GM23248 (cell line): ENCODE results near the gene KRT38. TPM values are rescaled to one million over a fixed set of nuclear protein-coding genes. Genes with fewer than 3 reads are reported as not detected.

Experiments used
- DNase-seq: peaks from one replicate; pipeline ENCODE4 v3.0.0-alpha.2; 2015
- H2AFZ ChIP-seq: fragments of 200-600 bp; sonication (generic); 2 replicates; pipeline ENCODE4 v1.6.1; 2016; ENCODE audit warnings: antibody characterized with exemption
- H3F3A ChIP-seq: fragments of 200-600 bp; sonication (generic); 2 replicates; pipeline ENCODE4 v1.6.1; 2016; ENCODE audit warnings: mild to moderate bottlenecking, antibody characterized with exemption, mixed run types; ENCODE audit not compliant: insufficient read depth
- H3K27ac ChIP-seq: fragments of 200-600 bp; sonication (generic); 2 replicates; pipeline ENCODE4 v1.5.1; 2016; ENCODE audit warnings: mild to moderate bottlenecking
- H3K27me3 ChIP-seq: fragments of 200-600 bp; sonication (generic); replicated peaks from 2 replicates; pipeline ENCODE4 v1.6.1; 2016; ENCODE audit warnings: mild to moderate bottlenecking; ENCODE audit not compliant: insufficient read depth
- H3K36me3 ChIP-seq: fragments of 200-600 bp; sonication (generic); 2 replicates; pipeline ENCODE4 v1.6.1; 2016; ENCODE audit warnings: low read depth, mild to moderate bottlenecking
- H3K4me1 ChIP-seq: fragments of 200-600 bp; sonication (generic); 2 replicates; pipeline ENCODE4 v1.6.1; 2016; ENCODE audit warnings: mild to moderate bottlenecking; ENCODE audit not compliant: insufficient read depth
- H3K4me2 ChIP-seq: fragments of 200-600 bp; sonication (generic); one replicate; pipeline ENCODE4 v1.6.1; 2016; ENCODE audit warnings: mild to moderate bottlenecking; ENCODE audit not compliant: unreplicated experiment
- H3K4me3 ChIP-seq: fragments of 200-600 bp; sonication (generic); 2 replicates; pipeline ENCODE4 v1.5.1; 2016; ENCODE audit warnings: mild to moderate bottlenecking
- H3K79me2 ChIP-seq: fragments of 200-600 bp; sonication (generic); 2 replicates; pipeline ENCODE4 v1.6.1; 2016; ENCODE audit warnings: mild to moderate bottlenecking; ENCODE audit not compliant: insufficient read depth
- H3K9ac ChIP-seq: fragments of 200-600 bp; sonication (generic); 2 replicates; pipeline ENCODE4 v1.6.1; 2016; ENCODE audit warnings: mild to moderate bottlenecking
- H3K9me2 ChIP-seq: fragments of 200-600 bp; sonication (generic); 2 replicates; pipeline ENCODE4 v1.6.1; 2016; ENCODE audit warnings: mixed run types, mild to moderate bottlenecking, moderate library complexity; ENCODE audit not compliant: insufficient read depth
- H3K9me3 ChIP-seq: fragments of 200-600 bp; sonication (generic); one replicate; pipeline ENCODE4 v1.6.1; 2017; ENCODE audit warnings: low read depth
- H4K20me1 ChIP-seq: fragments of 200-600 bp; sonication (generic); 2 replicates; pipeline ENCODE4 v1.6.0; 2016; ENCODE audit not compliant: insufficient read depth
- EZH2 ChIP-seq: fragments of 200-600 bp; sonication (generic); IDR thresholded peaks from 2 replicates; pipeline ENCODE4 v1.6.1; 2018; ENCODE audit warnings: antibody characterized with exemption, mild to moderate bottlenecking; ENCODE audit not compliant: insufficient read depth, poor library complexity, severe bottlenecking
- EZH2phosphoT487 ChIP-seq: fragments of 200-600 bp; sonication (generic); IDR thresholded peaks from 2 replicates; pipeline ENCODE4 v1.6.1; 2018; ENCODE audit warnings: antibody characterized with exemption, moderate library complexity, mild to moderate bottlenecking, low read depth; ENCODE audit not compliant: insufficient read depth
- WGBS, 2 experiments: methylation state at CpG; one replicate each; pipeline ENCODE4 v1.1.6; 2015 to 2017; ENCODE audit warnings: low lambda C conversion rate in 2 of 2, low coverage in 1 of 2; ENCODE audit errors: missing lambda C conversion rate in 2 of 2; 5-methylcytosine and 5-hydroxymethylcytosine counted together
- in situ Hi-C: fragments of 300-500 bp; cut with MboI; formaldehyde crosslinking; loops from 2 replicates; pipeline ENCODE4 v1.15.0; 2020
- polyA plus RNA-seq: library from polyadenylated mRNA; unstranded; fragments of >200 nt; fragmentation: Nextera tagmentation; extraction: Ambion mirVana; gene quantifications from 2 replicates; pipeline ENCODE4 v1.2.1, GENCODE V29; 2016
- total RNA-seq: library from RNA; depleted of rRNA; stranded (reverse); fragments of >200 nt; shearing (Covaris generic); gene quantifications from 2 replicates; pipeline ENCODE4 v1.2.3, GENCODE V29; 2014

Gene KRT38
- total and polyA plus RNA-seq, 2 experiments from 2014 or later: not detected

GRCh38 chr17:41464682-41465081 lies 23.9 kb upstream of the KRT38 start:
- Histone ChIP-seq H3K27ac (no peak overlapping the region), H3F3A (0 out of 2 replicates have a peak, but pooled peaks cover 3% of the 10 kb centered on the region), H3K9me3 (no peaks in the 10 kb centered on the region), H2AFZ (no peak overlapping the region), H3K36me3 (no peaks in the 10 kb centered on the region), H3K27me3 (peaks cover 27% of the 10 kb centered on the region; the same call in 1 of the 2 replicates), H3K4me2 (no peak overlapping the region), H3K4me1 (peaks cover 12% of the 10 kb centered on the region), H3K79me2 (no peaks in the 10 kb centered on the region), H3K4me3 (no peak overlapping the region), H3K9ac (no peak overlapping the region), H4K20me1 (no peaks in the 10 kb centered on the region), H3K9me2 (no peaks in the 10 kb centered on the region)
- in situ Hi-C loops: no loop called here
- WGBS, 2 experiments: 8 to 12% methylated on average over 6 of the region's 6 CpGs
- peak; percentile 99 for DNase-seq
- peak; percentile 78; the same call in 1 of the 2 replicates for TF ChIP-seq EZH2phosphoT487
- no peak for TF ChIP-seq EZH2

GRCh38 chr17:41464173-41464572 lies 23.4 kb upstream of the KRT38 start:
- DNase-seq: peak; percentile 6
- Histone ChIP-seq H3K27me3 (peaks cover 28% of the 10 kb centered on the region), H3K79me2 (no peaks in the 10 kb centered on the region), H3K36me3 (no peaks in the 10 kb centered on the region), H3K27ac (no peak overlapping the region), H3K9ac (no peak overlapping the region), H3F3A (0 out of 2 replicates have a peak, but pooled peaks cover 3% of the 10 kb centered on the region), H3K9me2 (no peaks in the 10 kb centered on the region), H3K9me3 (no peaks in the 10 kb centered on the region), H3K4me1 (peaks cover 12% of the 10 kb centered on the region), H4K20me1 (no peaks in the 10 kb centered on the region), H3K4me3 (no peak overlapping the region), H3K4me2 (no peak overlapping the region), H2AFZ (no peak overlapping the region)
- in situ Hi-C loops: no loop called here
- no peak for TF ChIP-seq EZH2
- TF ChIP-seq EZH2phosphoT487: no peak
- 88% methylated on average over 11 of the region's 11 CpGs for WGBS, 2 experiments

GRCh38 chr17:41463746-41464145 lies 23.0 kb upstream of the KRT38 start:
- no peak for DNase-seq
- TF ChIP-seq EZH2phosphoT487 (no peak), EZH2 (no peak)
- H4K20me1 ChIP-seq: no peaks in the 10 kb centered on the region
- H3K9me2 ChIP-seq: no peaks in the 10 kb centered on the region
- no peak overlapping the region for H3K4me2 ChIP-seq
- no peaks in the 10 kb centered on the region for H3K79me2 ChIP-seq
- no peak overlapping the region for H3K27ac ChIP-seq
- in situ Hi-C loops: no loop called here
- H3K36me3 ChIP-seq: no peaks in the 10 kb centered on the region
- peaks cover 30% of the 10 kb centered on the region for H3K27me3 ChIP-seq
- 0 out of 2 replicates have a peak, but pooled peaks cover 3% of the 10 kb centered on the region for H3F3A ChIP-seq
- H3K4me1 ChIP-seq: peaks cover 12% of the 10 kb centered on the region
- H3K4me3 ChIP-seq: no peak overlapping the region
- no peak overlapping the region for H2AFZ ChIP-seq
- H3K9ac ChIP-seq: no peak overlapping the region
- 88 to 94% methylated on average over 8 of the region's 8 CpGs for WGBS, 2 experiments
- H3K9me3 ChIP-seq: no peaks in the 10 kb centered on the region

- Histone ChIP-seq H3K9me2 (no peaks in the 10 kb centered on the region), H2AFZ (no peak overlapping the region), H3K9ac (no peak overlapping the region), H3K27me3 (peaks cover 40% of the 10 kb centered on the region), H3K27ac (no peak overlapping the region), H3F3A (no peaks in the 10 kb centered on the region), H3K79me2 (no peaks in the 10 kb centered on the region), H3K4me2 (no peak overlapping the region), H3K4me1 (peaks cover 12% of the 10 kb centered on the region), H3K9me3 (no peaks in the 10 kb centered on the region), H4K20me1 (no peaks in the 10 kb centered on the region), H3K4me3 (no peak overlapping the region), H3K36me3 (no peaks in the 10 kb centered on the region)
- TF ChIP-seq EZH2 (no peak), EZH2phosphoT487 (no peak)
- 85 to 86% methylated on average over 15 of the region's 15 CpGs for WGBS, 2 experiments
- DNase-seq: no peak
- in situ Hi-C loops: no loop called here
Observed at GRCh38 chr17:41462705-41463104, 21.9 kb upstream of the KRT38 start.

- no peak overlapping the region for H3K4me2 ChIP-seq
- no peak overlapping the region for H2AFZ ChIP-seq
- H3K79me2 ChIP-seq: no peaks in the 10 kb centered on the region
- peaks cover 10% of the 10 kb centered on the region; the same call in 1 of the 2 replicates for H3K4me1 ChIP-seq
- in situ Hi-C loops: no loop called here
- no peaks in the 10 kb centered on the region for H4K20me1 ChIP-seq
- H3K36me3 ChIP-seq: no peaks in the 10 kb centered on the region
- H3K27ac ChIP-seq: no peak overlapping the region
- 44 to 46% methylated on average over 4 of the region's 4 CpGs for WGBS, 2 experiments
- no peak for TF ChIP-seq EZH2
- TF ChIP-seq EZH2phosphoT487: no peak
- DNase-seq: no peak
- H3K9ac ChIP-seq: no peak overlapping the region
- H3K9me2 ChIP-seq: no peaks in the 10 kb centered on the region
- peaks cover 44% of the 10 kb centered on the region for H3K27me3 ChIP-seq
- no peak overlapping the region for H3K4me3 ChIP-seq
- H3K9me3 ChIP-seq: no peaks in the 10 kb centered on the region
- peaks cover 7% of the 10 kb centered on the region; the same call in 1 of the 2 replicates for H3F3A ChIP-seq
Observed at GRCh38 chr17:41457676-41458075, 16.9 kb upstream of the KRT38 start.
